Stimulated activated effector memory CD8-positive, alpha-beta T cell treated with anti-CD3 and anti-CD28 coated beads, Interleukin-12 subunit alpha, Interleukin-12 subunit beta, amount 100 ng/mL, for 72 hours (primary cell): Measurements from ENCODE around the gene KCNE3.
A peak's percentile ranks its signal among the peaks of the same experiment; 100 is the strongest.

Source experiments
- ATAC-seq: fragments of 150-1000 bp; cut with Tn5 transposase; 2 replicates; pipeline ENCODE4 v1.10.0; 2021
- DNase-seq, 2 donors: peaks; one replicate each; pipeline ENCODE4 v3.0.0; 2021 to 2022; ENCODE audit warnings: low spot score in 2 of 2
- H3K27ac Mint-ChIP-seq: one replicate; pipeline ENCODE4 v1.8.0; 2022; ENCODE audit warnings: mild to moderate bottlenecking, mixed read lengths
- H3K36me3 Mint-ChIP-seq: one replicate; pipeline ENCODE4 v1.8.0; 2022; ENCODE audit warnings: mild to moderate bottlenecking, mixed read lengths
- H3K4me1 Mint-ChIP-seq: one replicate; pipeline ENCODE4 v1.8.0; 2022; ENCODE audit warnings: mixed read lengths
- H3K4me3 Mint-ChIP-seq: one replicate; pipeline ENCODE4 v1.8.0; 2022; ENCODE audit warnings: mild to moderate bottlenecking, mixed read lengths
- H3K9me3 Mint-ChIP-seq: one replicate; pipeline ENCODE4 v1.8.0; 2022; ENCODE audit warnings: mixed read lengths

The KCNE3 gene

GRCh38 chr11:74460481-74461154 is 6.7 kb downstream of the KCNE3 start:
- Mint-ChIP-seq H3K4me3 (no peak overlapping the region), H3K9me3 (no peaks in the 10 kb centered on the region), H3K27ac (no peak overlapping the region), H3K36me3 (no peaks in the 10 kb centered on the region), H3K4me1 (no peaks in the 10 kb centered on the region)
- no peak for DNase-seq
- no peak for ATAC-seq

GRCh38 chr11:74460065-74460464 is 7.3 kb downstream of the KCNE3 start:
- H3K9me3 Mint-ChIP-seq, result no peaks in the 10 kb centered on the region
- no peak overlapping the region for H3K4me3 Mint-ChIP-seq
- no peak overlapping the region for H3K27ac Mint-ChIP-seq
- H3K36me3 Mint-ChIP-seq, result no peaks in the 10 kb centered on the region
- DNase-seq (no peak), ATAC-seq (no peak)
- H3K4me1 Mint-ChIP-seq, result no peaks in the 10 kb centered on the region

- Mint-ChIP-seq H3K4me3 (no peak overlapping the region), H3K27ac (no peak overlapping the region), H3K36me3 (no peaks in the 10 kb centered on the region), H3K4me1 (no peaks in the 10 kb centered on the region), H3K9me3 (no peaks in the 10 kb centered on the region)
- DNase-seq (no peak), ATAC-seq (no peak)
Measured at GRCh38 chr11:74459584-74459983, 7.8 kb downstream of the KCNE3 start.

- ATAC-seq, result no peak
- Mint-ChIP-seq H3K27ac (no peak overlapping the region), H3K9me3 (no peaks in the 10 kb centered on the region), H3K4me1 (peaks cover 6% of the 10 kb centered on the region), H3K4me3 (no peak overlapping the region), H3K36me3 (no peaks in the 10 kb centered on the region)
- DNase-seq, result no peak
Measured at GRCh38 chr11:74457356-74457755, 10.0 kb downstream of the KCNE3 start.

GRCh38 chr11:74453373-74453975 is 13.9 kb downstream of the KCNE3 start:
- peak; percentile 42 to 75 for DNase-seq
- Mint-ChIP-seq H3K27ac (no peak overlapping the region), H3K9me3 (no peaks in the 10 kb centered on the region), H3K4me1 (peaks cover 6% of the 10 kb centered on the region), H3K36me3 (no peaks in the 10 kb centered on the region), H3K4me3 (no peak overlapping the region)
- ATAC-seq, result peak; percentile 62

GRCh38 chr11:74452366-74452765 is 15.0 kb downstream of the KCNE3 start:
- DNase-seq (no peak), ATAC-seq (no peak)
- Mint-ChIP-seq H3K27ac (no peak overlapping the region), H3K4me3 (no peak overlapping the region), H3K9me3 (no peaks in the 10 kb centered on the region), H3K36me3 (no peaks in the 10 kb centered on the region), H3K4me1 (peaks cover 6% of the 10 kb centered on the region)

- Mint-ChIP-seq H3K36me3 (no peaks in the 10 kb centered on the region), H3K9me3 (no peaks in the 10 kb centered on the region), H3K4me1 (peaks cover 6% of the 10 kb centered on the region), H3K4me3 (no peak overlapping the region), H3K27ac (no peak overlapping the region)
- ATAC-seq (no peak), DNase-seq (no peak)
Measured at GRCh38 chr11:74450318-74450717, 17.0 kb downstream of the KCNE3 start.

GRCh38 chr11:74449369-74449931 is 17.9 kb downstream of the KCNE3 start:
- no peak overlapping the region for H3K4me3 Mint-ChIP-seq
- H3K4me1 Mint-ChIP-seq, result peaks cover 6% of the 10 kb centered on the region
- DNase-seq (peak in 1 of 2 donors; percentile 62), ATAC-seq (peak; percentile 87)
- no peaks in the 10 kb centered on the region for H3K9me3 Mint-ChIP-seq
- H3K27ac Mint-ChIP-seq, result no peak overlapping the region
- no peaks in the 10 kb centered on the region for H3K36me3 Mint-ChIP-seq

- no peaks in the 10 kb centered on the region for H3K9me3 Mint-ChIP-seq
- H3K36me3 Mint-ChIP-seq, result no peaks in the 10 kb centered on the region
- H3K4me1 Mint-ChIP-seq, result no peaks in the 10 kb centered on the region
- ATAC-seq (no peak), DNase-seq (no peak)
- H3K4me3 Mint-ChIP-seq, result no peak overlapping the region
- H3K27ac Mint-ChIP-seq, result no peak overlapping the region
Measured at GRCh38 chr11:74447720-74448119, 19.6 kb downstream of the KCNE3 start.

- H3K4me3 Mint-ChIP-seq, result no peak overlapping the region
- H3K9me3 Mint-ChIP-seq, result no peaks in the 10 kb centered on the region
- no peak overlapping the region for H3K27ac Mint-ChIP-seq
- DNase-seq (no peak), ATAC-seq (no peak)
- no peaks in the 10 kb centered on the region for H3K36me3 Mint-ChIP-seq
- no peaks in the 10 kb centered on the region for H3K4me1 Mint-ChIP-seq
Measured at GRCh38 chr11:74446532-74446938, 20.8 kb downstream of the KCNE3 start.

- Mint-ChIP-seq H3K36me3 (no peaks in the 10 kb centered on the region), H3K4me3 (no peak overlapping the region), H3K27ac (no peak overlapping the region), H3K9me3 (no peaks in the 10 kb centered on the region), H3K4me1 (no peaks in the 10 kb centered on the region)
- DNase-seq (no peak), ATAC-seq (no peak)
Measured at GRCh38 chr11:74444173-74444826, 23.0 kb downstream of the KCNE3 start.

GRCh38 chr11:74443071-74443864 is 24.1 kb downstream of the KCNE3 start:
- no peak for DNase-seq
- no peaks in the 10 kb centered on the region for H3K4me1 Mint-ChIP-seq
- H3K36me3 Mint-ChIP-seq, result no peaks in the 10 kb centered on the region
- ATAC-seq, result no peak
- H3K9me3 Mint-ChIP-seq, result no peaks in the 10 kb centered on the region
- no peak overlapping the region for H3K4me3 Mint-ChIP-seq
- no peak overlapping the region for H3K27ac Mint-ChIP-seq

GRCh38 chr11:74442636-74443035 is 24.7 kb downstream of the KCNE3 start:
- ATAC-seq, result no peak
- H3K36me3 Mint-ChIP-seq, result no peaks in the 10 kb centered on the region
- H3K4me3 Mint-ChIP-seq, result no peak overlapping the region
- no peaks in the 10 kb centered on the region for H3K4me1 Mint-ChIP-seq
- no peak for DNase-seq
- H3K9me3 Mint-ChIP-seq, result no peaks in the 10 kb centered on the region
- no peak overlapping the region for H3K27ac Mint-ChIP-seq

GRCh38 chr11:74438681-74439080 is 28.7 kb downstream of the KCNE3 start:
- H3K4me1 Mint-ChIP-seq, result no peaks in the 10 kb centered on the region
- no peaks in the 10 kb centered on the region for H3K9me3 Mint-ChIP-seq
- no peak for ATAC-seq
- no peak overlapping the region for H3K4me3 Mint-ChIP-seq
- H3K27ac Mint-ChIP-seq, result no peak overlapping the region
- no peaks in the 10 kb centered on the region for H3K36me3 Mint-ChIP-seq
- no peak for DNase-seq

GRCh38 chr11:74437441-74438042 is 29.8 kb downstream of the KCNE3 start:
- no peak overlapping the region for H3K4me3 Mint-ChIP-seq
- ATAC-seq (no peak), DNase-seq (no peak)
- no peak overlapping the region for H3K27ac Mint-ChIP-seq
- no peaks in the 10 kb centered on the region for H3K36me3 Mint-ChIP-seq
- no peaks in the 10 kb centered on the region for H3K9me3 Mint-ChIP-seq
- H3K4me1 Mint-ChIP-seq, result no peaks in the 10 kb centered on the region
